NCI-H1105 (cell line): ENCODE measurements around the gene TMX2.
"Not testable (repeated sequence)": the region's sequence is repeated elsewhere in the genome, so short reads cannot be mapped to it uniquely, and the experiment has no call there.

ENCODE experiments used
- DNase-seq: peaks from one replicate; lab custom pipeline; 2025; lab: John Stamatoyannopoulos, UW

The TMX2 gene

GRCh38 chr11:57713835-57714234 is 1.4 kb downstream of the TMX2 start:
- DNase-seq: no peak

- not testable (repeated sequence) for DNase-seq
Observed at GRCh38 chr11:57716726-57717125, 4.3 kb downstream of the TMX2 start.

- DNase-seq: no peak
Observed at GRCh38 chr11:57727185-57727584, 14.8 kb downstream of the TMX2 start.

GRCh38 chr11:57728829-57729228 is 16.4 kb downstream of the TMX2 start:
- no peak for DNase-seq

- no peak for DNase-seq
Observed at GRCh38 chr11:57729479-57729878, 17.1 kb downstream of the TMX2 start.

- DNase-seq: no peak
Observed at GRCh38 chr11:57732661-57733060, 20.3 kb downstream of the TMX2 start.

- DNase-seq: no peak
Observed at GRCh38 chr11:57735619-57736298, 23.4 kb downstream of the TMX2 start.

GRCh38 chr11:57741132-57742086 is 29.0 kb downstream of the TMX2 start, which contains the start of gene SELENOH:
SELENOH (plus strand) TSS chr11:57741491; CDS start chr11:57741596, 105 bp downstream.
- peak; percentile 97 for DNase-seq

- DNase-seq: no peak
Observed at GRCh38 chr11:57742087-57742452, 29.7 kb downstream of the TMX2 start.

- no peak for DNase-seq
Observed at GRCh38 chr11:57744357-57744756, 32.0 kb downstream of the TMX2 start.

GRCh38 chr11:57745206-57745605 is 32.8 kb downstream of the TMX2 start:
- no peak for DNase-seq

GRCh38 chr11:57746920-57747319 is 34.5 kb downstream of the TMX2 start:
- DNase-seq: no peak

GRCh38 chr11:57751176-57751575 is 38.8 kb downstream of the TMX2 start:
- no peak for DNase-seq

- DNase-seq: peak; percentile 23
Observed at GRCh38 chr11:57751676-57752253, 39.4 kb downstream of the TMX2 start, which contains the start of gene BTBD18. BTBD18 (minus strand) TSS chr11:57751819; CDS start chr11:57751188, 631 bp downstream.

- no peak for DNase-seq
Observed at GRCh38 chr11:57752954-57753353, 40.6 kb downstream of the TMX2 start.

GRCh38 chr11:57758174-57758573 is 45.8 kb downstream of the TMX2 start:
- DNase-seq: no peak

GRCh38 chr11:57761301-57762234 is 49.2 kb downstream of the TMX2 start, which contains the start of gene CTNND1:
CTNND1 (plus strand) TSS chr11:57761802; CDS start chr11:57791479, 29,677 bp downstream.
- peak; percentile 94 for DNase-seq

- no peak for DNase-seq
Observed at GRCh38 chr11:57762235-57762861, 50.0 kb downstream of the TMX2 start.

- no peak for DNase-seq
Observed at GRCh38 chr11:57763568-57763967, 51.2 kb downstream of the TMX2 start.

- no peak for DNase-seq
Observed at GRCh38 chr11:57764021-57764420, 51.6 kb downstream of the TMX2 start.

GRCh38 chr11:57764566-57764965 is 52.2 kb downstream of the TMX2 start:
- DNase-seq: no peak
